GM12878 (cell line): ENCODE results near the gene GSC2. TPM values are rescaled to one million over a fixed set of nuclear protein-coding genes. Genes with fewer than 3 reads are reported as not detected.

Experiments
- ATAC-seq: fragments of 200-7000 bp; cut with Tn5 transposase; 3 replicates; pipeline ENCODE4 v1.9.1; 2020; ENCODE audit warnings: mild to moderate bottlenecking, moderate library complexity
- BruUV-seq: library from RNA; stranded (reverse); fragments of 400-500 nt; replicated peaks from 2 replicates; lab custom pipeline; 2021; lab: Mats Ljungman, UMichigan
- CTCF ChIA-PET: fragments of 300-600 bp; sonication (Branson Sonifier 250); formaldehyde crosslinking; extraction: SDS; loops from one replicate; lab custom pipeline; 2021; ENCODE audit warnings: inconsistent platforms; lab: Yijun Ruan, JAX
- POLR2A ChIA-PET: fragments of 350-600 bp; formaldehyde crosslinking; extraction: SDS; loops from one replicate; lab custom pipeline; 2021; ENCODE audit warnings: inconsistent platforms; lab: Charles Lee
- RAD21 ChIA-PET: fragments of 300-600 bp; sonication (Branson Sonifier 250); formaldehyde crosslinking; loops from one replicate; lab custom pipeline; 2023; ENCODE audit warnings: antibody characterized with exemption; ENCODE audit not compliant: unreplicated experiment; lab: Charles Lee
- SMC1A ChIA-PET: fragments of 300-600 bp; sonication (Branson Sonifier 250); formaldehyde crosslinking; loops from one replicate; lab custom pipeline; 2023; ENCODE audit not compliant: unreplicated experiment, uncharacterized antibody; lab: Charles Lee
- DNase-seq: peaks from one replicate; pipeline ENCODE4 v3.0.0-alpha.2; 2011; ENCODE audit warnings: low read depth, low spot score
- FAIRE-seq: peaks from 3 replicates; lab custom pipeline; 2011; peaks lifted over from hg19 to GRCh38; lab: Jason Lieb, UNC
- H2AFZ ChIP-seq: 2 replicates; pipeline ENCODE4 v1.6.0; 2011; ENCODE audit warnings: low read depth, low read length, control low read depth; ENCODE audit not compliant: control insufficient read depth
- H3K27ac ChIP-seq: 2 replicates; pipeline ENCODE4 v1.5.1; 2011; ENCODE audit warnings: control low read depth; ENCODE audit not compliant: control insufficient read depth, insufficient read depth
- H3K27me3 ChIP-seq, 2 experiments: replicated peaks in 1 of 2; 2 replicates each; pipeline versions ENCODE4 v1.6.0 to v1.6.1; 2011; ENCODE audit warnings: low read length in 1 of 2; ENCODE audit not compliant: control insufficient read depth in 2 of 2, insufficient read depth in 2 of 2
- H3K36me3 ChIP-seq, 2 experiments: 2 replicates each; pipeline ENCODE4 v1.5.1; 2011; ENCODE audit warnings: low read length in 1 of 2; ENCODE audit not compliant: control insufficient read depth in 2 of 2, insufficient read depth in 2 of 2
- H3K4me1 ChIP-seq: 2 replicates; pipeline ENCODE4 v1.6.1; 2011; ENCODE audit warnings: mild to moderate bottlenecking, low read length, moderate library complexity, mixed read lengths; ENCODE audit not compliant: control insufficient read depth, insufficient read depth
- H3K4me2 ChIP-seq: 2 replicates; pipeline ENCODE4 v1.6.0; 2011; ENCODE audit warnings: control low read depth; ENCODE audit not compliant: control insufficient read depth, insufficient read depth
- H3K4me3 ChIP-seq: fragments of 200-600 bp; sonication (generic); 2 replicates; pipeline ENCODE4 v1.5.1; 2016
- H3K79me2 ChIP-seq: 2 replicates; pipeline ENCODE4 v1.6.0; 2011; ENCODE audit warnings: low read length; ENCODE audit not compliant: control insufficient read depth, insufficient read depth
- H3K9ac ChIP-seq: 2 replicates; pipeline ENCODE4 v1.8.0; 2011; ENCODE audit warnings: low read length, control low read depth, mixed read lengths; ENCODE audit not compliant: control insufficient read depth, insufficient read depth
- H3K9me3 ChIP-seq: replicated peaks from 3 replicates; pipeline ENCODE4 v1.5.1; 2011; ENCODE audit warnings: mild to moderate bottlenecking, low read length; ENCODE audit not compliant: control insufficient read depth, insufficient read depth
- H4K20me1 ChIP-seq: 2 replicates; pipeline ENCODE4 v1.6.0; 2011; ENCODE audit not compliant: control insufficient read depth, insufficient read depth
- CBFB ChIP-seq: IDR thresholded peaks from 2 replicates; pipeline ENCODE4 v1.6.1; 2016; ENCODE audit warnings: antibody characterized with exemption, low read depth
- CBX3 ChIP-seq: fragments of 200-600 bp; sonication (generic); IDR thresholded peaks from 2 replicates; pipeline ENCODE4 v1.6.1; 2016; ENCODE audit warnings: low read depth, borderline replicate concordance
- MTA2 ChIP-seq: fragments of 450-650 bp; IDR thresholded peaks from 2 replicates; pipeline ENCODE4 v1.6.1; 2016; ENCODE audit warnings: low read depth, mild to moderate bottlenecking, moderate library complexity
- NFXL1 ChIP-seq: fragments of 450-650 bp; IDR thresholded peaks from 2 replicates; pipeline ENCODE4 v1.6.1; 2017; ENCODE audit warnings: antibody characterized with exemption, mild to moderate bottlenecking, borderline replicate concordance
- NFYB ChIP-seq: IDR thresholded peaks from 2 replicates; pipeline ENCODE4 v1.6.1; 2011; ENCODE audit warnings: low read depth, mild to moderate bottlenecking, low read length, improper control_type of control experiment, moderate library complexity; ENCODE audit not compliant: insufficient read depth
- POLR2A ChIP-seq: IDR thresholded peaks from 2 replicates; pipeline ENCODE4 v1.6.1; 2011; ENCODE audit warnings: low read depth, mild to moderate bottlenecking, low read length
- STAT3 ChIP-seq: IDR thresholded peaks from 2 replicates; pipeline ENCODE4 v1.6.1; 2011; ENCODE audit warnings: low read depth, low read length, improper control_type of control experiment
- WGBS: methylation state at CpG from one replicate; pipeline ENCODE4 v1.1.6; 2016; ENCODE audit warnings: low lambda C conversion rate; ENCODE audit not compliant: insufficient replicate concordance, insufficient coverage; ENCODE audit errors: missing lambda C conversion rate; 5-methylcytosine and 5-hydroxymethylcytosine counted together
- in situ Hi-C: fragments of 300-500 bp; cut with MboI; formaldehyde crosslinking; loops from 9 replicates; pipeline ENCODE4 v1.14.3; 2018; ENCODE audit warnings: mixed read lengths
- intact Hi-C: fragments of 100-400 bp; cut with micrococcal nuclease; formaldehyde crosslinking; loops from one replicate; pipeline ENCODE4 v1.14.2; 2022; ENCODE audit not compliant: unreplicated experiment
- polyA plus RNA-seq, 11 experiments: library from polyadenylated mRNA; depleted of rRNA in 4 of 11; unstranded in 6 of 11; stranded (reverse) in 5 of 11; fragments of >200 nt; fragmentation: Nextera tagmentation in 4 of 11; fragmentation: Illumina TruSeq in 1 of 11; extraction: Ambion mirVana in 4 of 11; extraction: Trizol in 1 of 11; gene quantifications; 1 replicate in 1 of 11; 2 replicates in 10 of 11; pipeline versions ENCODE4 v1.2.1 to v1.2.3, GENCODE V29; 2011 to 2016; ENCODE audit warnings: inconsistent platforms in 2 of 11, missing spikeins in 2 of 11, low read depth in 1 of 11
- total RNA-seq, 4 experiments: library from RNA; depleted of rRNA in 3 of 4; stranded (reverse); fragments of >200 nt in 3 of 4; fragmentation: Illumina TruSeq in 1 of 4; extraction: Trizol in 1 of 4; gene quantifications; 2 replicates each; pipeline versions ENCODE4 v1.2.1 to v1.2.3, GENCODE V29; 2013 to 2021
- TF ChIP-seq, protein P1 (sequence below): fragments of 450-650 bp; IDR thresholded peaks from 2 replicates; pipeline ENCODE4 v1.6.1; 2016; ENCODE audit warnings: mild to moderate bottlenecking, moderate library complexity, borderline replicate concordance
- TF ChIP-seq, protein P2 (sequence below): IDR thresholded peaks from 2 replicates; pipeline ENCODE4 v1.6.1; 2012; ENCODE audit warnings: low read length, inconsistent platforms
- TF ChIP-seq, protein P3 (sequence below): fragments of 450-650 bp; IDR thresholded peaks from 2 replicates; pipeline ENCODE4 v1.6.1; 2018; ENCODE audit warnings: mild to moderate bottlenecking, low read depth, moderate library complexity; ENCODE audit not compliant: partially characterized antibody
- TF ChIP-seq, protein P4 (sequence below): fragments of 450-650 bp; IDR thresholded peaks from 2 replicates; pipeline ENCODE4 v1.6.1; 2016; ENCODE audit warnings: mild to moderate bottlenecking

The GSC2 gene
- total and polyA plus RNA-seq, 10 of the 15 experiments (the other 5 are each of a cell fraction or from before 2014, with no cell fraction given) = not detected

DNA sequence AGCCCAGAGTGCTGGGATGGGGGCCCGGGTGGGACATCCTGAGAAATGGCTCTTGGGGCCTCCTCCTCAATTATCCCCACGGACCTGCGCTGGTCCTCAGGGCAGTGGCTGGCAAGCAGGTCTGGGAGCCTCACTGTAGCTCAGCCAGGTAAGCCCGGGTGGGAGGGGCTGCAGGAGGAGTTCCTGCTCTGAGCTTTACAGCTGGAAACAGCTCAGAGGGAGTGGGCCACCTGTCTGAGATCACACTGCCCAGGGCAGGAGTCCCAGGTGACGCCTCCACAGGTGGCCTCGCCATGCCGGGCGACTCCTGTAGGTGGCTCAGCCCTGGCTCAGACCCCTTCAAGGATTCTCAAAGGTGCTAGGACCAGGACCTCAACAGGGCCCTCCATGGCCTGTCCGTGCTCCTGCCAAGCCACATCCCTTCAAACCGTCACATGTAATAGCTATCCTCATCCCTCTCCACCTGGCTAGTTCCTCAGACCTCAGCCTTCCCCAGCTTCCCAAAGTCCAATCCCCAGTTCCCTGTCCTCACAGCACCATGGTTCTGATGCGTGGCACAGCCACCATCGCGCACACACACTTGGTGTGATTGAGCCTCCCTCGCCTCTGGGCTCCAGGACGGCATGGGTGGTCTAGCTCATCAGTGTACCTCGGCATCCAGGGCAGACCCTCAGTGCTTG is 22.6 kb downstream of the GSC2 start (continued):
- TF ChIP-seq, protein P1, sequence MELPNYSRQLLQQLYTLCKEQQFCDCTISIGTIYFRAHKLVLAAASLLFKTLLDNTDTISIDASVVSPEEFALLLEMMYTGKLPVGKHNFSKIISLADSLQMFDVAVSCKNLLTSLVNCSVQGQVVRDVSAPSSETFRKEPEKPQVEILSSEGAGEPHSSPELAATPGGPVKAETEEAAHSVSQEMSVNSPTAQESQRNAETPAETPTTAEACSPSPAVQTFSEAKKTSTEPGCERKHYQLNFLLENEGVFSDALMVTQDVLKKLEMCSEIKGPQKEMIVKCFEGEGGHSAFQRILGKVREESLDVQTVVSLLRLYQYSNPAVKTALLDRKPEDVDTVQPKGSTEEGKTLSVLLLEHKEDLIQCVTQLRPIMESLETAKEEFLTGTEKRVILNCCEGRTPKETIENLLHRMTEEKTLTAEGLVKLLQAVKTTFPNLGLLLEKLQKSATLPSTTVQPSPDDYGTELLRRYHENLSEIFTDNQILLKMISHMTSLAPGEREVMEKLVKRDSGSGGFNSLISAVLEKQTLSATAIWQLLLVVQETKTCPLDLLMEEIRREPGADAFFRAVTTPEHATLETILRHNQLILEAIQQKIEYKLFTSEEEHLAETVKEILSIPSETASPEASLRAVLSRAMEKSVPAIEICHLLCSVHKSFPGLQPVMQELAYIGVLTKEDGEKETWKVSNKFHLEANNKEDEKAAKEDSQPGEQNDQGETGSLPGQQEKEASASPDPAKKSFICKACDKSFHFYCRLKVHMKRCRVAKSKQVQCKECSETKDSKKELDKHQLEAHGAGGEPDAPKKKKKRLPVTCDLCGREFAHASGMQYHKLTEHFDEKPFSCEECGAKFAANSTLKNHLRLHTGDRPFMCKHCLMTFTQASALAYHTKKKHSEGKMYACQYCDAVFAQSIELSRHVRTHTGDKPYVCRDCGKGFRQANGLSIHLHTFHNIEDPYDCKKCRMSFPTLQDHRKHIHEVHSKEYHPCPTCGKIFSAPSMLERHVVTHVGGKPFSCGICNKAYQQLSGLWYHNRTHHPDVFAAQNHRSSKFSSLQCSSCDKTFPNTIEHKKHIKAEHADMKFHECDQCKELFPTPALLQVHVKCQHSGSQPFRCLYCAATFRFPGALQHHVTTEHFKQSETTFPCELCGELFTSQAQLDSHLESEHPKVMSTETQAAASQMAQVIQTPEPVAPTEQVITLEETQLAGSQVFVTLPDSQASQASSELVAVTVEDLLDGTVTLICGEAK = no peak

DNA sequence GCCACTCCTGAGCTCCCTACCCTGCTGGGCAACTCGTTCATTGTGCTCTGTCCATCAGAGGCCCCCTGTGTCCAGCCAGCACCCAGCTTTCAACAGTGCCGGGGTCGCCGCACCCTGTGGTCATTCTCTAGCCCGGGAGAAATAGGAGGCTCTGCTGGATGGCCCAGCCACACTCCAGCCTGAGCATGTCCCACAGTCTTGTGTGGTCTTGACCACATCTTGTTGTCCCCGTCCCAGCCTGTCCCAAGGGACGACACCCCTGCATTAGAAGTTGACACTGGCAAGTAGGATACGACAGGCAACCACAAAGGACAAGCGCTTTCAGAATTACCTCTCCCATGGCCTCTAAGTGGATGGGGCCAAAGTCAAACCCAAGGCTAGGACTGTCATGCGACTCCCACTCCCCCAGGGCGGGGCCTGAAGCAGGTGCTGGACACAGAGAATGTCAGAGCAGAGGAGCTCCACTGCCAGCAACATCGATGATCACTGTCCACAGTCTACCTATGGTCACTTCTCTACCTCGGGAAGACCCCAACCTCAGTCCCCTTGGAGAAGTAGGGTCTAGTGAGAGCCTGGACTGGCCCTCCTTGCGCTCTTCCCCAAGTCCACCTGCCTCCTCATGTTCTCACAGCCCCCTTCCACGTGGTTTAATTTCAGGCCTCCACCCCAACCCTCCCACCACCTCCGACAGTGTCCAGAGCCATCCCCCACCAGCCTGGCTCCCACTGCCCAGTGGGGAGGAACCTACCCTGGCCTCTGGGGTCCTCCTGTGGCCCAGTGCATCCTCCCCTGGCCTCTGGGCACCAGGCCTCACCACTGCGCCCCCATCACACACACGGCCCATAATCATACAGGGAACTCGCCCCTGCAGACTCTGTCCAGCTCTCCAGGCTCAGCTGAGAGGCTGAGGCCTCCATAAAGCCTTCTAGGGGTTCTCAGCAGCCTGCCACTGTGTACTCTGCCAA is 23.5 kb downstream of the GSC2 start:
- in situ Hi-C loops (no loop called here), intact Hi-C loops (no loop called here)
- WGBS = 57% methylated on average over 18 of the region's 19 CpGs
- no peaks in the 10 kb centered on the region for H4K20me1 ChIP-seq
- H3K9me3 ChIP-seq = no peaks in the 10 kb centered on the region
- FAIRE-seq = no peak
- ChIA-PET CTCF (no interaction called here), POLR2A (no interaction called here), RAD21 (no interaction called here), SMC1A (no interaction called here)
- DNase-seq = no peak
- no peak overlapping the region for H3K4me3 ChIP-seq
- BruUV-seq = no TSS peak
- H3K79me2 ChIP-seq = peaks cover 6% of the 10 kb centered on the region
- H3K27ac ChIP-seq = no peak overlapping the region
- no peaks in the 10 kb centered on the region; a peak in 1 of 4 replicates for H3K27me3 ChIP-seq
- H3K36me3 ChIP-seq = no peaks in the 10 kb centered on the region
- H3K4me1 ChIP-seq = no peaks in the 10 kb centered on the region
- no peak for ATAC-seq
- no peak overlapping the region for H2AFZ ChIP-seq
- H3K4me2 ChIP-seq = no peak overlapping the region
- no peak overlapping the region for H3K9ac ChIP-seq
- TF ChIP-seq NFYB (no peak), MTA2 (no peak), CBFB (no peak), STAT3 (no peak), CBX3 (no peak), NFXL1 (no peak), POLR2A (no peak)
- TF ChIP-seq, protein P2, sequence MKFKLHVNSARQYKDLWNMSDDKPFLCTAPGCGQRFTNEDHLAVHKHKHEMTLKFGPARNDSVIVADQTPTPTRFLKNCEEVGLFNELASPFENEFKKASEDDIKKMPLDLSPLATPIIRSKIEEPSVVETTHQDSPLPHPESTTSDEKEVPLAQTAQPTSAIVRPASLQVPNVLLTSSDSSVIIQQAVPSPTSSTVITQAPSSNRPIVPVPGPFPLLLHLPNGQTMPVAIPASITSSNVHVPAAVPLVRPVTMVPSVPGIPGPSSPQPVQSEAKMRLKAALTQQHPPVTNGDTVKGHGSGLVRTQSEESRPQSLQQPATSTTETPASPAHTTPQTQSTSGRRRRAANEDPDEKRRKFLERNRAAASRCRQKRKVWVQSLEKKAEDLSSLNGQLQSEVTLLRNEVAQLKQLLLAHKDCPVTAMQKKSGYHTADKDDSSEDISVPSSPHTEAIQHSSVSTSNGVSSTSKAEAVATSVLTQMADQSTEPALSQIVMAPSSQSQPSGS = no peak
- TF ChIP-seq, protein P3, sequence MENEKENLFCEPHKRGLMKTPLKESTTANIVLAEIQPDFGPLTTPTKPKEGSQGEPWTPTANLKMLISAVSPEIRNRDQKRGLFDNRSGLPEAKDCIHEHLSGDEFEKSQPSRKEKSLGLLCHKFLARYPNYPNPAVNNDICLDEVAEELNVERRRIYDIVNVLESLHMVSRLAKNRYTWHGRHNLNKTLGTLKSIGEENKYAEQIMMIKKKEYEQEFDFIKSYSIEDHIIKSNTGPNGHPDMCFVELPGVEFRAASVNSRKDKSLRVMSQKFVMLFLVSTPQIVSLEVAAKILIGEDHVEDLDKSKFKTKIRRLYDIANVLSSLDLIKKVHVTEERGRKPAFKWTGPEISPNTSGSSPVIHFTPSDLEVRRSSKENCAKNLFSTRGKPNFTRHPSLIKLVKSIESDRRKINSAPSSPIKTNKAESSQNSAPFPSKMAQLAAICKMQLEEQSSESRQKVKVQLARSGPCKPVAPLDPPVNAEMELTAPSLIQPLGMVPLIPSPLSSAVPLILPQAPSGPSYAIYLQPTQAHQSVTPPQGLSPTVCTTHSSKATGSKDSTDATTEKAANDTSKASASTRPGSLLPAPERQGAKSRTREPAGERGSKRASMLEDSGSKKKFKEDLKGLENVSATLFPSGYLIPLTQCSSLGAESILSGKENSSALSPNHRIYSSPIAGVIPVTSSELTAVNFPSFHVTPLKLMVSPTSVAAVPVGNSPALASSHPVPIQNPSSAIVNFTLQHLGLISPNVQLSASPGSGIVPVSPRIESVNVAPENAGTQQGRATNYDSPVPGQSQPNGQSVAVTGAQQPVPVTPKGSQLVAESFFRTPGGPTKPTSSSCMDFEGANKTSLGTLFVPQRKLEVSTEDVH = no peak
- TF ChIP-seq, protein P4, sequence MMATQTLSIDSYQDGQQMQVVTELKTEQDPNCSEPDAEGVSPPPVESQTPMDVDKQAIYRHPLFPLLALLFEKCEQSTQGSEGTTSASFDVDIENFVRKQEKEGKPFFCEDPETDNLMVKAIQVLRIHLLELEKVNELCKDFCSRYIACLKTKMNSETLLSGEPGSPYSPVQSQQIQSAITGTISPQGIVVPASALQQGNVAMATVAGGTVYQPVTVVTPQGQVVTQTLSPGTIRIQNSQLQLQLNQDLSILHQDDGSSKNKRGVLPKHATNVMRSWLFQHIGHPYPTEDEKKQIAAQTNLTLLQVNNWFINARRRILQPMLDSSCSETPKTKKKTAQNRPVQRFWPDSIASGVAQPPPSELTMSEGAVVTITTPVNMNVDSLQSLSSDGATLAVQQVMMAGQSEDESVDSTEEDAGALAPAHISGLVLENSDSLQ = no peak
